ENCODE results near the gene ROGDI. TPM values are rescaled to one million over a fixed set of nuclear protein-coding genes. Genes with fewer than 3 reads are reported as not detected.

ROGDI gene
- total and polyA plus RNA-seq, 2 donors (not counting 1 experiment from before 2014, with no cell fraction given), result 9.2 to 31.9 TPM

DNA sequence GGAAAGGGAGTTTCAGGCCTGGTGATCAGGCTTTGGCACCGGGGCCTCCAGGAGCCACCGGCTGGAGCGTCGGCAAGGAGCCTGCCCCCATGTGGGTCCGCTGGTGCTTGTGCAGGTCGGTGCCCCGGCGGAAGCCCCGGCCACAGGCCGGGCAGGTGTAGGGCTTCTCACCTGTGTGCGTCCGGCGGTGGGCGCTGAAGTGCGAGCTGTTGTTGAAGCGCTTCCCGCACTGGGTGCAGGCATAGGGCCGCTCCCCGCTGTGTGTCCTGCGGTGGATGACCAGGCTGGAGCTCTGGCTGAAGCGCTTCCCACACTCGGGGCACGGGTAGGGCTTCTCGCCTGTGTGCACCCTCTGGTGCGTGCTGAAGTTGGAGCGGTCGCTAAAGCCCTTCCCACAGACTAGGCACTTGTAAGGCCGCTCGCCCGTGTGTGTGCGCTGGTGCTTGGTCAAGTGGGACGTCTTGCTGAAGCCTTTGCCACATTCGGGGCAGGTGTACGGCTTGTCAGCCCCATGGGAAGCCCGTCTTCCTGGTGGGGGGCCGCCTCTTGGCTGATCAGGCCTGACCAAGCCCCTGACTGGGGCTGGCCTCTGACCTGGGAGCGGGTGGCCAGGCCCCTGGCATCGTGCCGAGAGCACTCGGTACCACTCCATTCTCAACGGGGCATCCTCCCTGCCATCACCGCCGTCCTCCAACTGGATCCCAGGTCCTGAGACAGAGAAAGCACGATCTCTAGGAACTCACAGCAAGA is 49.9 kb downstream of the ROGDI start:
- no peak overlapping the region for H2AFZ ChIP-seq (ENCODE audit: insufficient read depth, low read depth, low read length, poor library complexity, severe bottlenecking)
- Mint-ChIP-seq H3K4me3 (no peak overlapping the region), H3K27me3 (no peaks in the 10 kb centered on the region), H3K4me1 (peaks cover 13% of the 10 kb centered on the region), H3K9me3 (ENCODE audit: insufficient read depth) (no peaks in the 10 kb centered on the region), H3K27ac (no peak overlapping the region)
- peaks cover 2 to 45% of the 10 kb centered on the region in 2 experiments for H3K36me3 ChIP-seq (replicated peaks in 1 of 2; ENCODE audit: control extremely low read depth in 1 of 2, control insufficient read depth in 1 of 2, extremely low read depth in 1 of 2, insufficient read depth in 2 of 2, low read length in 1 of 2)
- no peak overlapping the region for H3K4me3 ChIP-seq (ENCODE audit: control extremely low read depth in 1 of 5, extremely low read depth in 1 of 5, insufficient read depth in 1 of 5, low read depth in 2 of 5, low read length in 4 of 5)
- H3K27me3 ChIP-seq (replicated peaks in 1 of 4; ENCODE audit: control extremely low read depth in 1 of 4, control insufficient read depth in 3 of 4, insufficient read depth in 4 of 4, low read length in 3 of 4), result no peaks in the 10 kb centered on the region
- H3K9me3 ChIP-seq (ENCODE audit: control extremely low read depth in 1 of 3, control insufficient read depth in 2 of 3, insufficient read depth in 1 of 3, low read length in 2 of 3), result peaks cover 0 to 6% (median 0%) of the 10 kb centered on the region in 3 donors
- peaks cover 0 to 11% of the 10 kb centered on the region in 2 donors for H3K4me1 ChIP-seq (ENCODE audit: control insufficient read depth in 2 of 2, insufficient read depth in 2 of 2, low read length in 2 of 2)
- peaks cover 20% of the 10 kb centered on the region for H3K79me2 ChIP-seq (ENCODE audit: control insufficient read depth, insufficient read depth, low read length)
- peaks cover 4% of the 10 kb centered on the region for H4K20me1 ChIP-seq (ENCODE audit: control insufficient read depth, insufficient read depth, low read length, poor library complexity, severe bottlenecking)
- H3K9ac ChIP-seq (ENCODE audit: low read length), result no peak overlapping the region
- POLR2A ChIA-PET, result interaction anchor here (1.2 kb wide), 1 partner anchor 18 kb away, joined by 3 read pairs; the partner anchor contains the start of genes ANKS3 and DNAAF8
- DNase-seq (no peak), ATAC-seq (ENCODE audit: low read depth) (no peak)
- H3K4me2 ChIP-seq (replicated peaks; ENCODE audit: low read depth, low read length, poor library complexity, severe bottlenecking), result no peak overlapping the region
- TF ChIP-seq EZH2 (IDR thresholded peaks at IDR 0.05; ENCODE audit: borderline replicate concordance, insufficient read depth, low read depth, low read length, poor library complexity, severe bottlenecking), result no peak
- TF ChIP-seq, protein P1, sequence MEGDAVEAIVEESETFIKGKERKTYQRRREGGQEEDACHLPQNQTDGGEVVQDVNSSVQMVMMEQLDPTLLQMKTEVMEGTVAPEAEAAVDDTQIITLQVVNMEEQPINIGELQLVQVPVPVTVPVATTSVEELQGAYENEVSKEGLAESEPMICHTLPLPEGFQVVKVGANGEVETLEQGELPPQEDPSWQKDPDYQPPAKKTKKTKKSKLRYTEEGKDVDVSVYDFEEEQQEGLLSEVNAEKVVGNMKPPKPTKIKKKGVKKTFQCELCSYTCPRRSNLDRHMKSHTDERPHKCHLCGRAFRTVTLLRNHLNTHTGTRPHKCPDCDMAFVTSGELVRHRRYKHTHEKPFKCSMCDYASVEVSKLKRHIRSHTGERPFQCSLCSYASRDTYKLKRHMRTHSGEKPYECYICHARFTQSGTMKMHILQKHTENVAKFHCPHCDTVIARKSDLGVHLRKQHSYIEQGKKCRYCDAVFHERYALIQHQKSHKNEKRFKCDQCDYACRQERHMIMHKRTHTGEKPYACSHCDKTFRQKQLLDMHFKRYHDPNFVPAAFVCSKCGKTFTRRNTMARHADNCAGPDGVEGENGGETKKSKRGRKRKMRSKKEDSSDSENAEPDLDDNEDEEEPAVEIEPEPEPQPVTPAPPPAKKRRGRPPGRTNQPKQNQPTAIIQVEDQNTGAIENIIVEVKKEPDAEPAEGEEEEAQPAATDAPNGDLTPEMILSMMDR (IDR thresholded peaks at IDR 0.05), result no peak
- CTCF ChIA-PET, result no interaction called here
- no peak overlapping the region for H3K27ac ChIP-seq (ENCODE audit: low read length in 2 of 2)
- intact Hi-C loops (cut with micrococcal nuclease), result no loop called here
- WGBS (ENCODE audit: insufficient coverage), result 63% methylated on average over 41 of the region's 44 CpGs

DNA sequence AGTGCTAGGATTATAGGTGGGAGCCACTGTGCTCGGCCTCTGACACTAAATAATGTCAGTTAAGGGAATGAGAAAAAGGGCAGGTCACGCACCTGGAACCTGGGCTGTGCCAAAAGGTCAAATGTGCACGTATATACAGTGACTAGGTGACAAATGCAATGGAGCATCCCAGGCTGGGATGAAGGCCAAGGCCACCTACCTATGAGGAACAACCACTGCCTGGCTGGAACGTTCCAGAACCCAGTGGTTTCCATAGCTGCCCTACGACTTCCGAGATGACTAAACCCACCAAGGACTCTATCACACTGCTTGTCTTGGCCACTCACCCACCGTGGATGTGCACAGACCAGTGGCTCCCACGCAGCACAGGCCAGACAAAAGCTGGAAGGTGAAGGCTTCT is 51.5 kb downstream of the ROGDI start:
- Histone ChIP-seq H3K36me3 (replicated peaks in 1 of 2; ENCODE audit: control extremely low read depth in 1 of 2, control insufficient read depth in 1 of 2, extremely low read depth in 1 of 2, insufficient read depth in 2 of 2, low read length in 1 of 2) (peaks cover 2 to 41% of the 10 kb centered on the region in 2 experiments), H3K27ac (ENCODE audit: low read length in 2 of 2) (no peak overlapping the region), H3K79me2 (ENCODE audit: control insufficient read depth, insufficient read depth, low read length) (peaks cover 20% of the 10 kb centered on the region), H4K20me1 (ENCODE audit: control insufficient read depth, insufficient read depth, low read length, poor library complexity, severe bottlenecking) (peaks cover 4% of the 10 kb centered on the region), H2AFZ (ENCODE audit: insufficient read depth, low read depth, low read length, poor library complexity, severe bottlenecking) (no peak overlapping the region), H3K9ac (ENCODE audit: low read length) (no peak overlapping the region), H3K9me3 (ENCODE audit: control extremely low read depth in 1 of 3, control insufficient read depth in 2 of 3, insufficient read depth in 1 of 3, low read length in 2 of 3) (peaks cover 0 to 6% (median 0%) of the 10 kb centered on the region in 3 donors), H3K4me1 (ENCODE audit: control insufficient read depth in 2 of 2, insufficient read depth in 2 of 2, low read length in 2 of 2) (peaks cover 0 to 19% of the 10 kb centered on the region in 2 donors), H3K4me3 (ENCODE audit: control extremely low read depth in 1 of 5, extremely low read depth in 1 of 5, insufficient read depth in 1 of 5, low read depth in 2 of 5, low read length in 4 of 5) (no peak overlapping the region), H3K27me3 (replicated peaks in 1 of 4; ENCODE audit: control extremely low read depth in 1 of 4, control insufficient read depth in 3 of 4, insufficient read depth in 4 of 4, low read length in 3 of 4) (no peaks in the 10 kb centered on the region), H3K4me2 (replicated peaks; ENCODE audit: low read depth, low read length, poor library complexity, severe bottlenecking) (no peak overlapping the region)
- POLR2A ChIA-PET, result no interaction called here
- 98% methylated on average over 7 of the region's 8 CpGs for WGBS (ENCODE audit: insufficient coverage)
- DNase-seq, result no peak
- peaks cover 22% of the 10 kb centered on the region for H3K4me1 Mint-ChIP-seq
- H3K27ac Mint-ChIP-seq, result no peak overlapping the region
- no peak overlapping the region for H3K4me3 Mint-ChIP-seq
- TF ChIP-seq EZH2 (IDR thresholded peaks at IDR 0.05; ENCODE audit: borderline replicate concordance, insufficient read depth, low read depth, low read length, poor library complexity, severe bottlenecking), result no peak
- TF ChIP-seq, protein P1 (IDR thresholded peaks at IDR 0.05), result no peak
- H3K27me3 Mint-ChIP-seq, result no peaks in the 10 kb centered on the region
- intact Hi-C loops (cut with micrococcal nuclease), result no loop called here
- H3K9me3 Mint-ChIP-seq (ENCODE audit: insufficient read depth), result no peaks in the 10 kb centered on the region
- CTCF ChIA-PET, result no interaction called here
- ATAC-seq (ENCODE audit: low read depth), result no peak
